NB4 (cell line): ENCODE data around the gene PRSS56.

ENCODE experiments used
- CTCF ChIP-seq: IDR thresholded peaks from one replicate; pipeline ENCODE4 v1.5.1; 2012; ENCODE audit warnings: low read depth, low read length
- MAX ChIP-seq: IDR thresholded peaks from 2 replicates; pipeline ENCODE4 v1.6.1; 2011; ENCODE audit warnings: low read depth, low read length

- TF ChIP-seq MAX (no peak), CTCF (no peak)
These were observed 24.9 kb upstream of the PRSS56 start for GRCh38 chr2:232495292-232495691.
